HEK293 (cell line): ENCODE data around the gene PDGFD.

ENCODE experiments used
- CTCF ChIA-PET: fragments of 350-600 bp; formaldehyde crosslinking; extraction: SDS; loops from one replicate; lab custom pipeline; 2021; ENCODE audit warnings: antibody characterized with exemption; lab: Yijun Ruan, JAX
- POLR2A ChIA-PET: fragments of 300-600 bp; formaldehyde crosslinking; extraction: SDS; loops from one replicate; lab custom pipeline; 2020; ENCODE audit warnings: antibody characterized with exemption, inconsistent platforms; lab: Yijun Ruan, JAX
- H3K27ac ChIP-seq: fragments of 200-500 bp; sonication (Bioruptor generic); 2 replicates; pipeline ENCODE4 v1.5.1; 2014; ENCODE audit warnings: low read depth, low read length, control low read depth, inconsistent platforms; ENCODE audit errors: extremely low read depth
- H3K36me3 ChIP-seq, 2 experiments: fragments of 200-500 bp in 1 of 2; sonication (Bioruptor generic) in 1 of 2; 1 replicate in 1 of 2; 2 replicates in 1 of 2; pipeline ENCODE4 v1.5.1; 2014 to 2017; ENCODE audit warnings: inconsistent platforms in 2 of 2, low read length in 2 of 2; ENCODE audit not compliant: control insufficient read depth in 2 of 2, insufficient read depth in 1 of 2
- H3K4me1 ChIP-seq: fragments of 200-500 bp; sonication (Bioruptor generic); 2 replicates; pipeline ENCODE4 v1.5.1; 2014; ENCODE audit warnings: mild to moderate bottlenecking, low read length, inconsistent platforms; ENCODE audit not compliant: control insufficient read depth, insufficient read depth
- H3K4me3 ChIP-seq: 2 replicates; pipeline ENCODE4 v1.5.1; 2011; ENCODE audit warnings: low read depth, mild to moderate bottlenecking, control low read depth, low read length, moderate library complexity
- H3K9me3 ChIP-seq: fragments of 200-500 bp; sonication (Bioruptor generic); 2 replicates; pipeline ENCODE4 v1.5.1; 2014; ENCODE audit warnings: low read depth, low read length, inconsistent platforms; ENCODE audit not compliant: control insufficient read depth, insufficient read depth
- CTCF ChIP-seq: fragments of 450-650 bp; formaldehyde crosslinking; IDR thresholded peaks from 2 replicates; pipeline ENCODE4 v1.5.1; 2016; ENCODE audit warnings: missing biosample characterization, missing genetic modification characterization
- ELK4 ChIP-seq: IDR thresholded peaks from 2 replicates; pipeline ENCODE4 v1.6.1; 2011; ENCODE audit warnings: mild to moderate bottlenecking, low read depth, low read length, borderline replicate concordance
- GFI1B ChIP-seq: fragments of 450-650 bp; formaldehyde crosslinking; IDR thresholded peaks from 2 replicates; pipeline ENCODE4 v1.5.1; 2016; ENCODE audit warnings: missing biosample characterization, missing genetic modification characterization
- HOXD13 ChIP-seq: sonication (generic); formaldehyde crosslinking; IDR thresholded peaks from 2 replicates; pipeline ENCODE4 v1.8.0; 2022; ENCODE audit warnings: missing genetic modification reagents, borderline replicate concordance
- ZBTB21 ChIP-seq: fragments of 450-650 bp; formaldehyde crosslinking; IDR thresholded peaks from 2 replicates; pipeline ENCODE4 v1.5.1; 2017; ENCODE audit warnings: missing biosample characterization, missing genetic modification characterization
- ZBTB26 ChIP-seq: fragments of 450-650 bp; formaldehyde crosslinking; optimal IDR thresholded peaks from 2 replicates; pipeline ENCODE3; 2016; ENCODE audit warnings: missing biosample characterization, mild to moderate bottlenecking, missing genetic modification characterization
- ZBTB6 ChIP-seq: fragments of 450-650 bp; formaldehyde crosslinking; IDR thresholded peaks from 2 replicates; pipeline ENCODE4 v1.5.1; 2017; ENCODE audit warnings: missing biosample characterization, missing genetic modification characterization
- ZBTB8A ChIP-seq: fragments of 450-650 bp; formaldehyde crosslinking; IDR thresholded peaks from 2 replicates; pipeline ENCODE4 v1.5.1; 2016; ENCODE audit warnings: missing biosample characterization, missing genetic modification characterization
- ZNF292 ChIP-seq: fragments of 450-650 bp; formaldehyde crosslinking; IDR thresholded peaks from 2 replicates; pipeline ENCODE4 v1.5.1; 2016; ENCODE audit warnings: low read depth, missing biosample characterization, missing genetic modification characterization, borderline replicate concordance
- ZNF302 ChIP-seq: fragments of 450-650 bp; formaldehyde crosslinking; IDR thresholded peaks from 2 replicates; pipeline ENCODE4 v1.5.1; 2016; ENCODE audit warnings: missing biosample characterization, missing genetic modification characterization, low read depth
- ZNF404 ChIP-seq: fragments of 450-650 bp; formaldehyde crosslinking; IDR thresholded peaks from 2 replicates; pipeline ENCODE4 v1.5.1; 2017; ENCODE audit warnings: missing biosample characterization, missing genetic modification characterization
- ZNF555 ChIP-seq: fragments of 450-650 bp; formaldehyde crosslinking; conservative IDR thresholded peaks from 2 replicates; pipeline ENCODE4 v1.5.1; 2017; ENCODE audit warnings: missing biosample characterization, mild to moderate bottlenecking, missing genetic modification characterization, inconsistent platforms
- ZNF580 ChIP-seq: fragments of 450-650 bp; formaldehyde crosslinking; IDR thresholded peaks from 2 replicates; pipeline ENCODE4 v1.5.1; 2016; ENCODE audit warnings: missing biosample characterization, missing genetic modification characterization
- ZNF585B ChIP-seq: fragments of 450-650 bp; formaldehyde crosslinking; IDR thresholded peaks from 2 replicates; pipeline ENCODE4 v1.5.1; 2016; ENCODE audit warnings: missing biosample characterization, missing genetic modification characterization
- ZNF785 ChIP-seq: fragments of 450-650 bp; formaldehyde crosslinking; IDR thresholded peaks from 2 replicates; pipeline ENCODE4 v1.5.1; 2016; ENCODE audit warnings: missing biosample characterization, missing genetic modification characterization
- ZSCAN16 ChIP-seq: fragments of 450-650 bp; formaldehyde crosslinking; IDR thresholded peaks from 2 replicates; pipeline ENCODE4 v1.5.1; 2016; ENCODE audit warnings: missing biosample characterization, missing genetic modification characterization
- TF ChIP-seq, protein P1 (sequence below): fragments of 450-650 bp; formaldehyde crosslinking; IDR thresholded peaks from 2 replicates; pipeline ENCODE4 v1.5.1; 2017; ENCODE audit warnings: missing biosample characterization, missing genetic modification characterization
- TF ChIP-seq, protein P2 (sequence below): fragments of 450-650 bp; IDR thresholded peaks from 2 replicates; pipeline ENCODE4 v1.5.1; 2018; ENCODE audit warnings: missing biosample characterization, mild to moderate bottlenecking, missing genetic modification characterization

Gene PDGFD

DNA sequence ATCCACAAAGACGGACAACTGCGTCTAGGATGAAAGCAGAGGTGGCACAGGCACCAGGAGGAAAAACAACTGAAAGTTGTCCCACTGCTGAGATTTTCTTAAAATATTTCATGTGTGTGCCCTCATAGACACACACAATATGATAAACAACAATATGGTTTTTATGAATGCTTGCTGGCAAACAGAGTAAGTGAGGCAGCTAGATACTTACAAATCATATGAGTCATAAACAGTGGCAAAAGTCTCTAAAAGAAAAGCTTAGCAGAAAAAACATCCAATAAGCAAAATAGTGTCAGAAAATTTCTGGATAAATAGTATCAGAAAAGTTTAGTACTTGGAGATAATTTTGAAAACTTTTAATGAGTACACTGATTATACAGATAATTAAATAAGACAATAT is 228.7 kb downstream of the PDGFD start:
- Histone ChIP-seq H3K4me1 (no peaks in the 10 kb centered on the region), H3K36me3 (no peaks in the 10 kb centered on the region), H3K9me3 (no peaks in the 10 kb centered on the region), H3K27ac (no peak overlapping the region), H3K4me3 (no peak overlapping the region)
- no peak for TF ChIP-seq ZSCAN16 (tag by site-specific recombination)
- no peak for TF ChIP-seq ZNF555 (tag by site-specific recombination)
- TF ChIP-seq ZBTB26 (tag by site-specific recombination) = no peak
- no peak for TF ChIP-seq ZNF404 (tag by site-specific recombination)
- TF ChIP-seq ZBTB6 (tag by site-specific recombination) = no peak
- TF ChIP-seq ZNF585B (tag by site-specific recombination) = no peak
- no peak for TF ChIP-seq ZNF302 (tag by site-specific recombination)
- TF ChIP-seq ZBTB21 (tag by site-specific recombination) = no peak
- no peak for TF ChIP-seq HOXD13 (CRISPR knock-in tag)
- TF ChIP-seq, protein P1, sequence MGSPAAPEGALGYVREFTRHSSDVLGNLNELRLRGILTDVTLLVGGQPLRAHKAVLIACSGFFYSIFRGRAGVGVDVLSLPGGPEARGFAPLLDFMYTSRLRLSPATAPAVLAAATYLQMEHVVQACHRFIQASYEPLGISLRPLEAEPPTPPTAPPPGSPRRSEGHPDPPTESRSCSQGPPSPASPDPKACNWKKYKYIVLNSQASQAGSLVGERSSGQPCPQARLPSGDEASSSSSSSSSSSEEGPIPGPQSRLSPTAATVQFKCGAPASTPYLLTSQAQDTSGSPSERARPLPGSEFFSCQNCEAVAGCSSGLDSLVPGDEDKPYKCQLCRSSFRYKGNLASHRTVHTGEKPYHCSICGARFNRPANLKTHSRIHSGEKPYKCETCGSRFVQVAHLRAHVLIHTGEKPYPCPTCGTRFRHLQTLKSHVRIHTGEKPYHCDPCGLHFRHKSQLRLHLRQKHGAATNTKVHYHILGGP (tag by site-specific recombination) = no peak
- no peak for TF ChIP-seq ELK4
- TF ChIP-seq ZBTB8A (tag by site-specific recombination) = no peak
- no peak for TF ChIP-seq ZNF785 (tag by site-specific recombination)
- no peak for TF ChIP-seq CTCF (tag by site-specific recombination)
- TF ChIP-seq, protein P2, sequence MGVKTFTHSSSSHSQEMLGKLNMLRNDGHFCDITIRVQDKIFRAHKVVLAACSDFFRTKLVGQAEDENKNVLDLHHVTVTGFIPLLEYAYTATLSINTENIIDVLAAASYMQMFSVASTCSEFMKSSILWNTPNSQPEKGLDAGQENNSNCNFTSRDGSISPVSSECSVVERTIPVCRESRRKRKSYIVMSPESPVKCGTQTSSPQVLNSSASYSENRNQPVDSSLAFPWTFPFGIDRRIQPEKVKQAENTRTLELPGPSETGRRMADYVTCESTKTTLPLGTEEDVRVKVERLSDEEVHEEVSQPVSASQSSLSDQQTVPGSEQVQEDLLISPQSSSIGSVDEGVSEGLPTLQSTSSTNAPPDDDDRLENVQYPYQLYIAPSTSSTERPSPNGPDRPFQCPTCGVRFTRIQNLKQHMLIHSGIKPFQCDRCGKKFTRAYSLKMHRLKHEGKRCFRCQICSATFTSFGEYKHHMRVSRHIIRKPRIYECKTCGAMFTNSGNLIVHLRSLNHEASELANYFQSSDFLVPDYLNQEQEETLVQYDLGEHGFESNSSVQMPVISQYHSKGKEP (tag by site-specific recombination) = no peak
- TF ChIP-seq GFI1B (tag by site-specific recombination) = no peak
- TF ChIP-seq ZNF292 (tag by site-specific recombination) = no peak
- no peak for TF ChIP-seq ZNF580 (tag by site-specific recombination)
- CTCF ChIA-PET = no interaction called here
- POLR2A ChIA-PET = no interaction called here
